ENCODE results near the gene RPL27.

GRCh38 chr17:43044024-43044423 is 45.8 kb downstream of the RPL27 start:
- TF ChIP-seq EZH2 (IDR thresholded peaks at IDR 0.05; ENCODE audit: low read length) (no peak), CTCF (optimal IDR thresholded peaks at IDR 0.05 in 1 of 3, IDR thresholded peaks at IDR 0.05 in 1 of 3, conservative IDR thresholded peaks at IDR 0.05 in 1 of 3; ENCODE audit: extremely low read depth in 1 of 3, insufficient read depth in 2 of 3, low read length in 3 of 3) (no peak)
